GM12878 (cell line): ENCODE measurements around the gene ARGLU1. TPM values are rescaled to one million over a fixed set of nuclear protein-coding genes. Genes with fewer than 3 reads are reported as not detected.

ENCODE experiments used
- ATAC-seq: fragments of 200-7000 bp; cut with Tn5 transposase; 3 replicates; pipeline ENCODE4 v1.9.1; 2020; ENCODE audit warnings: mild to moderate bottlenecking, moderate library complexity
- BruUV-seq: library from RNA; stranded (reverse); fragments of 400-500 nt; replicated peaks from 2 replicates; lab custom pipeline; 2021; lab: Mats Ljungman, UMichigan
- CTCF ChIA-PET: fragments of 300-600 bp; sonication (Branson Sonifier 250); formaldehyde crosslinking; extraction: SDS; loops from one replicate; lab custom pipeline; 2021; ENCODE audit warnings: inconsistent platforms; lab: Yijun Ruan, JAX
- POLR2A ChIA-PET: fragments of 350-600 bp; formaldehyde crosslinking; extraction: SDS; loops from one replicate; lab custom pipeline; 2021; ENCODE audit warnings: inconsistent platforms; lab: Charles Lee
- RAD21 ChIA-PET: fragments of 300-600 bp; sonication (Branson Sonifier 250); formaldehyde crosslinking; loops from one replicate; lab custom pipeline; 2023; ENCODE audit warnings: antibody characterized with exemption; ENCODE audit not compliant: unreplicated experiment; lab: Charles Lee
- SMC1A ChIA-PET: fragments of 300-600 bp; sonication (Branson Sonifier 250); formaldehyde crosslinking; loops from one replicate; lab custom pipeline; 2023; ENCODE audit not compliant: unreplicated experiment, uncharacterized antibody; lab: Charles Lee
- DNase-seq: peaks from one replicate; pipeline ENCODE4 v3.0.0-alpha.2; 2011; ENCODE audit warnings: low read depth, low spot score
- FAIRE-seq: peaks from 3 replicates; lab custom pipeline; 2011; peaks lifted over from hg19 to GRCh38; lab: Jason Lieb, UNC
- H2AFZ ChIP-seq: 2 replicates; pipeline ENCODE4 v1.6.0; 2011; ENCODE audit warnings: low read depth, low read length, control low read depth; ENCODE audit not compliant: control insufficient read depth
- H3K27ac ChIP-seq: 2 replicates; pipeline ENCODE4 v1.5.1; 2011; ENCODE audit warnings: control low read depth; ENCODE audit not compliant: control insufficient read depth, insufficient read depth
- H3K27me3 ChIP-seq, 2 experiments: replicated peaks in 1 of 2; 2 replicates each; pipeline versions ENCODE4 v1.6.0 to v1.6.1; 2011; ENCODE audit warnings: low read length in 1 of 2; ENCODE audit not compliant: control insufficient read depth in 2 of 2, insufficient read depth in 2 of 2
- H3K36me3 ChIP-seq, 2 experiments: 2 replicates each; pipeline ENCODE4 v1.5.1; 2011; ENCODE audit warnings: low read length in 1 of 2; ENCODE audit not compliant: control insufficient read depth in 2 of 2, insufficient read depth in 2 of 2
- H3K4me1 ChIP-seq: 2 replicates; pipeline ENCODE4 v1.6.1; 2011; ENCODE audit warnings: mild to moderate bottlenecking, low read length, moderate library complexity, mixed read lengths; ENCODE audit not compliant: control insufficient read depth, insufficient read depth
- H3K4me2 ChIP-seq: 2 replicates; pipeline ENCODE4 v1.6.0; 2011; ENCODE audit warnings: control low read depth; ENCODE audit not compliant: control insufficient read depth, insufficient read depth
- H3K4me3 ChIP-seq: fragments of 200-600 bp; sonication (generic); 2 replicates; pipeline ENCODE4 v1.5.1; 2016
- H3K79me2 ChIP-seq: 2 replicates; pipeline ENCODE4 v1.6.0; 2011; ENCODE audit warnings: low read length; ENCODE audit not compliant: control insufficient read depth, insufficient read depth
- H3K9ac ChIP-seq: 2 replicates; pipeline ENCODE4 v1.8.0; 2011; ENCODE audit warnings: low read length, control low read depth, mixed read lengths; ENCODE audit not compliant: control insufficient read depth, insufficient read depth
- H3K9me3 ChIP-seq: replicated peaks from 3 replicates; pipeline ENCODE4 v1.5.1; 2011; ENCODE audit warnings: mild to moderate bottlenecking, low read length; ENCODE audit not compliant: control insufficient read depth, insufficient read depth
- H4K20me1 ChIP-seq: 2 replicates; pipeline ENCODE4 v1.6.0; 2011; ENCODE audit not compliant: control insufficient read depth, insufficient read depth
- BRCA1 ChIP-seq: IDR thresholded peaks from 2 replicates; pipeline ENCODE4 v1.6.1; 2011; ENCODE audit warnings: low read depth, low read length, improper control_type of control experiment
- CUX1 ChIP-seq: IDR thresholded peaks from 2 replicates; pipeline ENCODE4 v1.6.1; 2012; ENCODE audit warnings: improper control_type of control experiment, low read depth, low read length; ENCODE audit not compliant: insufficient replicate concordance
- IRF4 ChIP-seq: IDR thresholded peaks from 2 replicates; pipeline ENCODE4 v1.6.1; 2011; ENCODE audit warnings: low read depth, low read length
- MTA3 ChIP-seq: IDR thresholded peaks from 2 replicates; pipeline ENCODE4 v1.6.1; 2012; ENCODE audit warnings: low read length, inconsistent platforms, borderline replicate concordance
- NFIC ChIP-seq: IDR thresholded peaks from 2 replicates; pipeline ENCODE4 v1.6.1; 2012; ENCODE audit warnings: low read depth, mild to moderate bottlenecking, inconsistent platforms, low read length, moderate library complexity
- NKRF ChIP-seq: fragments of 450-650 bp; conservative IDR thresholded peaks from 2 replicates; pipeline ENCODE4 v1.6.1; 2017; ENCODE audit warnings: mild to moderate bottlenecking, moderate library complexity
- NR2C1 ChIP-seq: fragments of 450-650 bp; IDR thresholded peaks from 2 replicates; pipeline ENCODE4 v1.6.1; 2017; ENCODE audit warnings: antibody characterized with exemption, mild to moderate bottlenecking, moderate library complexity
- NR2F1 ChIP-seq: fragments of 450-650 bp; conservative IDR thresholded peaks from 2 replicates; pipeline ENCODE4 v1.6.1; 2017; ENCODE audit warnings: mild to moderate bottlenecking
- POU2F2 ChIP-seq: IDR thresholded peaks from 3 replicates; pipeline ENCODE4 v1.6.1; 2011; ENCODE audit warnings: low read depth, mild to moderate bottlenecking, low read length, borderline replicate concordance
- RAD51 ChIP-seq: fragments of 450-650 bp; IDR thresholded peaks from 2 replicates; pipeline ENCODE4 v1.6.1; 2016; ENCODE audit warnings: moderate library complexity, mild to moderate bottlenecking, inconsistent platforms
- RCOR1 ChIP-seq: conservative IDR thresholded peaks from 2 replicates; pipeline ENCODE4 v1.6.1; 2012; ENCODE audit warnings: low read depth, low read length, improper control_type of control experiment
- ZBED1 ChIP-seq: IDR thresholded peaks from 2 replicates; pipeline ENCODE4 v1.6.1; 2016; ENCODE audit warnings: borderline replicate concordance
- ZZZ3 ChIP-seq: IDR thresholded peaks from 2 replicates; pipeline ENCODE4 v1.6.1; 2011; ENCODE audit warnings: low read depth; ENCODE audit not compliant: control insufficient read depth, insufficient read length
- WGBS: methylation state at CpG from one replicate; pipeline ENCODE4 v1.1.6; 2016; ENCODE audit warnings: low lambda C conversion rate; ENCODE audit not compliant: insufficient replicate concordance, insufficient coverage; ENCODE audit errors: missing lambda C conversion rate; 5-methylcytosine and 5-hydroxymethylcytosine counted together
- in situ Hi-C: fragments of 300-500 bp; cut with MboI; formaldehyde crosslinking; loops from 9 replicates; pipeline ENCODE4 v1.14.3; 2018; ENCODE audit warnings: mixed read lengths
- intact Hi-C: fragments of 100-400 bp; cut with micrococcal nuclease; formaldehyde crosslinking; loops from one replicate; pipeline ENCODE4 v1.14.2; 2022; ENCODE audit not compliant: unreplicated experiment
- polyA plus RNA-seq, 11 experiments: library from polyadenylated mRNA; depleted of rRNA in 4 of 11; unstranded in 6 of 11; stranded (reverse) in 5 of 11; fragments of >200 nt; fragmentation: Nextera tagmentation in 4 of 11; fragmentation: Illumina TruSeq in 1 of 11; extraction: Ambion mirVana in 4 of 11; extraction: Trizol in 1 of 11; gene quantifications; 1 replicate in 1 of 11; 2 replicates in 10 of 11; pipeline versions ENCODE4 v1.2.1 to v1.2.3, GENCODE V29; 2011 to 2016; ENCODE audit warnings: inconsistent platforms in 2 of 11, missing spikeins in 2 of 11, low read depth in 1 of 11
- total RNA-seq, 4 experiments: library from RNA; depleted of rRNA in 3 of 4; stranded (reverse); fragments of >200 nt in 3 of 4; fragmentation: Illumina TruSeq in 1 of 4; extraction: Trizol in 1 of 4; gene quantifications; 2 replicates each; pipeline versions ENCODE4 v1.2.1 to v1.2.3, GENCODE V29; 2013 to 2021
- TF ChIP-seq, protein P1 (sequence below): fragments of 150-350 bp; IDR thresholded peaks from 2 replicates; pipeline ENCODE4 v1.6.1; 2014; ENCODE audit warnings: mild to moderate bottlenecking, low read depth, low read length

ARGLU1 gene
- total and polyA plus RNA-seq, 10 of the 15 experiments (the other 5 are each of a cell fraction or from before 2014, with no cell fraction given): 47.1 to 197 (median 98.3) TPM

GRCh38 chr13:106594980-106595379 is 27.0 kb upstream of the ARGLU1 start:
- POLR2A ChIA-PET: no interaction called here
- CTCF ChIA-PET: interaction anchor here (1.0 to 1.3 kb wide), 2 partner anchors 25 to 27 kb away, joined by 3 to 5 read pairs; no protein-coding TSS in a partner anchor

More at GRCh38 chr13:106594980-106595379, 27.0 kb upstream of the ARGLU1 start:
- intact Hi-C loops: no loop called here
- Histone ChIP-seq H3K4me2 (no peak overlapping the region), H2AFZ (no peak overlapping the region), H3K9me3 (no peaks in the 10 kb centered on the region), H3K27ac (no peak overlapping the region), H3K79me2 (no peaks in the 10 kb centered on the region), H4K20me1 (no peaks in the 10 kb centered on the region), H3K4me3 (no peak overlapping the region), H3K4me1 (no peaks in the 10 kb centered on the region), H3K27me3 (no peaks in the 10 kb centered on the region)
- FAIRE-seq: no peak
- 22% methylated on average over 4 of the region's 4 CpGs for WGBS
- RAD21 ChIA-PET: no interaction called here
- no peak for ATAC-seq
- no TSS peak for BruUV-seq
- DNase-seq: no peak
- in situ Hi-C loops: no loop called here
- TF ChIP-seq, protein P1, sequence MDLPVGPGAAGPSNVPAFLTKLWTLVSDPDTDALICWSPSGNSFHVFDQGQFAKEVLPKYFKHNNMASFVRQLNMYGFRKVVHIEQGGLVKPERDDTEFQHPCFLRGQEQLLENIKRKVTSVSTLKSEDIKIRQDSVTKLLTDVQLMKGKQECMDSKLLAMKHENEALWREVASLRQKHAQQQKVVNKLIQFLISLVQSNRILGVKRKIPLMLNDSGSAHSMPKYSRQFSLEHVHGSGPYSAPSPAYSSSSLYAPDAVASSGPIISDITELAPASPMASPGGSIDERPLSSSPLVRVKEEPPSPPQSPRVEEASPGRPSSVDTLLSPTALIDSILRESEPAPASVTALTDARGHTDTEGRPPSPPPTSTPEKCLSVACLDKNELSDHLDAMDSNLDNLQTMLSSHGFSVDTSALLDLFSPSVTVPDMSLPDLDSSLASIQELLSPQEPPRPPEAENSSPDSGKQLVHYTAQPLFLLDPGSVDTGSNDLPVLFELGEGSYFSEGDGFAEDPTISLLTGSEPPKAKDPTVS: no peak
- TF ChIP-seq POU2F2 (no peak), NKRF (no peak), NFIC (no peak), NR2C1 (no peak), IRF4 (no peak), RAD51 (no peak), MTA3 (no peak), ZBED1 (no peak), CUX1 (no peak), ZZZ3 (no peak), NR2F1 (no peak), RCOR1 (no peak), BRCA1 (no peak)
- TF ChIP-seq, all 136 proteins: peak for 0
- SMC1A ChIA-PET: interaction anchor here (1.0 kb wide), 1 partner anchor 16 kb away, joined by 3 read pairs; no protein-coding TSS in a partner anchor
- Histone ChIP-seq H3K36me3 (no peaks in the 10 kb centered on the region), H3K9ac (no peak overlapping the region)
